ENCODE results near the gene NPFF.
A peak's percentile ranks its signal among the peaks of the same experiment; 100 is the strongest.

Gene NPFF

DNA sequence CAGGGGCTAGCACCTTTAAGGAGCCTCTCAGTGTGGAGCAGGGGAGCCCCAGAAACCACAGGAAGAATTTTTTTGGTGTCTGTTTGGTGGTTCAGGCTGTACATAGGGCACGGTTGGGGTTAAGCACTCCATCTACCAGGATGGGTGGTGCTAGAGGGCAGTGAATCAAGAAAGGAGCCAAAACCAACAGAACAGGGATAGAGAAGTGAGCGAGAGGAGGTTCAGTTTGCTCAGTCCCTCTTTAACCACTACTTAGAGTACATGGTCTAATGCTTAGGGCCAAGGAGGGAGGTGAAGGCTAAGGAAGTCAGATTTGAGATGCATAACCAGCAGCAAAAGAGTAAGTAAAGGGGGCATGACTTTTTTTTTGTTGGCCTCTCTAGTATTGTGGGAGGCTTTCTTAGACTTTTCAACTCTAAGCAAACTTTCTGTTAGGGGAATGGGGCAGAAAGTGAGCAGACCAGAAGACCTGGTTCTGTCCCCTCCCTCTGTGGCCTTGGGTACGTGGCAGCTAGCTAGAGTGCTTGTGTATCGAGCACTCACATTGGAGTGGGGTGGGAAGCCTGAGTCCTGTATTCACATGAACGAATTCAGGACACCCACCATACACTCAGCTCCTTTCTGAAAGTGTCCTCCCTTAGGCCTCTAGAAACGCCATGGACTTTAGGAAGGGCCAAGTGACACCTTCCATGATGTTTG lies 6.6 kb upstream of the NPFF start:
- no peak for DNase-seq

DNA sequence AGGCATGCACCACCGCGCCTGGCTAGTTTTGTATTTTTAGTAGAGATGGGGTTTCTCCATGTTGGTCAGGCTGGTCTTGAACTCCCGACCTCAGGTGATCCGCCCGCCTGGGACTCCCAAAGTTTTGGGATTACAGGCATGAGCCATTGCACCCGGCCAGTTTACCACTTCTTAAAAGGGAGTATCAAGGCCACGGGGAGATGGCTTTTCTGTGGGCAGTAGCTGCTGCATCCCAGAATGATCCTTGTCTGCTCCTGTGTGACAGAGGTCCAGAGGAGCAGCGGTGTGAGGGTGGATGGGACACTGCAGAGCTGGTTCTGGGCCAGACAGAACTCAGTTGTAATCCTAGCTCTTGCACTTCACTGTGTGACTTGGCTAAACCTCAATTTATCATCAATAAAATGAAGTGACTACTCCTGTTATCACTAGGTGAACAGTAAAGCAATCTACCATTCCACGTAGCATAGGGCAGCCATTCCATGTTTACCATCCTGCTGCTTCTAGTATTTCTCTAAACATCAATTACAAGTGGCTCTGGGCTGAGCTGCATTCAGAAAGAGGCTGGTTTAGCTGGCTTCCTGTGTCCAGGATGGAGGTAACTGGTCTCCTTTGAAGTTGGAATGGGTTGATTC lies 3.0 kb upstream of the NPFF start:
- DNase-seq: no peak

- DNase-seq: peak; percentile 87
Observed at GRCh38 chr12:53508534-53509170, 1.4 kb upstream of the NPFF start.

DNA sequence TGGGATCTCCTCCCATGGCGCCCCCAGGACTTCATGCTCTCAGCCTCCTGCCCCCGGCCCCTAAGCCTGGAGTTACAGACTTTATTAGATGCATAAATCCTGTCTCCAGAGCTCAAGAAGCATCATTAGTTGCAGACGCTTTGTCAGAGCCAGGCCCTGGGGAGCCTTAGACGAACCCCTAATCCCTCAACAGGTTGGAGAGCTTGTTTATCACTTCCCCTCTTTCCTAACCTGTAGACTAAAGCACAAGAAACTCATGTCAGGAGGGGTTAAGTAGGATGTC lies 260 bp upstream of the NPFF start:
- DNase-seq: no peak

- DNase-seq: no peak
Observed at GRCh38 chr12:53506450-53506785, 866 bp downstream of the NPFF start.

GRCh38 chr12:53505555-53506449 lies 1.5 kb downstream of the NPFF start:
- DNase-seq: no peak

DNA sequence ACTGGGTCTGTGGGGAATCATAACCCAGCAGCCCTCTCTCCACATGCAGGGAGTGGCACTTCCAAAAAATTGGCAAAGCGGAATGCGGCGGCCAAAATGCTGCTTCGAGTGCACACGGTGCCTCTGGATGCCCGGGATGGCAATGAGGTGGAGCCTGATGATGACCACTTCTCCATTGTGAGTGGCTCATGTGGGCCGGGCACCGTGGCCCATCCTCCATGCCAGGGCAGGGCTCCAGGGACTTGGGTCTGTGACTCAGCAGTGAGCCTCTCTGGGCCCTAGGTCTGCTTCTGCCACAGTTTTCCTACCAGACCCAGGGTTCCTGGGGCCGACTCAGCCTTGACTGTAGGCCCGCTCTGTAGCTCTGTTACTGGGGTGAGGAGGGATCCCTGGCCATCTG lies 2.2 kb downstream of the NPFF start:
- DNase-seq: no peak

- DNase-seq: no peak
Observed at GRCh38 chr12:53504004-53504920, 3.0 kb downstream of the NPFF start.

- no peak for DNase-seq
Observed at GRCh38 chr12:53502983-53503728, 4.1 kb downstream of the NPFF start.

DNA sequence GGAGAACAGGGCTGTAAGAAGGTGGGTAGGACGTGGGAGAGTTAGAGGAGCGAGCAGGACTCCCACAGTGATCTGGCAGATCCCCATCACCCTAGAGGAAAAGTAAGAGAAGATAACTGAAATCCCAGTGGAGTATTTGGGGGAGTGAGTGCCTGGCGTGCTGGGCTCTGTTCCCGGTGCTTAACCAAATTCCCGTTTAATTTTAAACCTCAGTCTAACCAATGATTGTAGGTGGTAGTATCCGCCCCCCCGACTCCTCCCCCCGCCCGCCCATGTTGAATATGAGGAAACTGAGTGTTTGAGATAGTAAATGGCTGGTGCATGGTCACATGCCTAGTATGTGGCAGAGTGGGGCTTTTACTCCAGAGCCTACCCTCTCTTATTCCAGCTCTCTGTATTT lies 5.0 kb downstream of the NPFF start:
- no peak for DNase-seq

DNA sequence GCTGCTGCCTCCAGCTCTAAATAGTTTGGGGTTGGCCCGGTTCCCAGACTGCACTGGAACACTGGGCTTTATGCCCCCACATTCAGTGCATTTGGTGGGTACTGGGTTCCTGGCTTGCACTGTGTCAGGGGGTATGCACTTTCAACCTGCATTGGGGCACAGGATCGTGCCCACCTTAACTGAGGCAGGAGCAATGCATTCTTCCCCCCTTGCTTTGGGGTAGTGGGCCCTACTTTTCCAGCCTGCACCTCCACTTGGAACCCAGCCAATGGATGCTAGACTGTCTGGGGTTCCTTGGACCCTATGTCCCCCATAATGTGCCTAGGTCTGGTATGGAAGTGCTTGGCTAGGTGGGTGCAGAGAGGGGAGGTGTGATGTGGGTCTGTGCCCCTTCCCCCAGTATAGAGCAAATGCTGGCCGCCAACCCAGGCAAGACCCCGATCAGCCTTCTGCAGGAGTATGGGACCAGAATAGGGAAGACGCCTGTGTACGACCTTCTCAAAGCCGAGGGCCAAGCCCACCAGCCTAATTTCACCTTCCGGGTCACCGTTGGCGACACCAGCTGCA lies 5.6 kb downstream of the NPFF start:
- DNase-seq: no peak

DNA sequence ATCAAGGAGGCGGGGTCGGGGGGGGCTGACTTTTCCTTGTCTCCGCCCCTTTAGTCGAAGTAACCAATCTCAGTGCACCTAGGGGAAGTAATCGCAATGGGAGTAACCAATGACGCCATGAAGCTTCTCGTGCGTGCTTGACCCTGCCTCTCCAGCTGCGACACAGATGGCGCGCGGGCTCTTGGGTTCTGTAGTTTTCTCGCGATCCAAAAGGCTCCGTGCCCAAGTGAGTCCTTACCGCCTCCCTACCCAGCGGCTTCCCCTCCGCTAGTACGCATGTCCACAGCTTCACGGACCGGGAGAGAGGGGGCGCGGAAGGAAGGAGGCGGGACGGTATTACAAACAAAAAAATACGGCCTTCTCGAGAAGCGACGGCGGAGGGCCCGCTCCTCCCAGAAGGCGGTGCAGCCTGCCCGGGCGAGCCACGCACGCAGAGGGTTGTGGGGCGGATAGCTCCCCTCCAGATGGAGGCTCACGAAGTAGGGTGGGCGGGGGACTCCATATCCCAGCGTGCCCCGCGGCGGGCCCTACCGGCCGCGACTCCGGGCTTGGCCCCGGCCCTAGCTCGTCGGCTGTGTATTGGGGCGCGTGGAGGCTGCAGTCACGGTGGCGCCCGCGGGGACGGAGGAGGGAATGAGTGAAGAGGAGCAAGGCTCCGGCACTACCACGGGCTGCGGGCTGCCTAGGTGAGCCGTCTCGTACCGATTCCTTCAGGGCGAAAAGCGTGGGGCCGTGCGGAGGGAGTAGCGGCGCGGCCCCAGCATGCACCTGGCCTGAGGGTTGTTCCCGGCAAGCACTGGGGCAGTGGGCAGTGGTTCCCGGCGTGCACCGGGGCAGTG lies 6.3 kb downstream of the NPFF start, which contains the start of gene TARBP2:
TSS of gene TARBP2 (plus strand) at position 508 of the 839 bp plus-strand sequence. CDS start at position 634, 126 bp downstream.
- peak; percentile 100 for DNase-seq

DNA sequence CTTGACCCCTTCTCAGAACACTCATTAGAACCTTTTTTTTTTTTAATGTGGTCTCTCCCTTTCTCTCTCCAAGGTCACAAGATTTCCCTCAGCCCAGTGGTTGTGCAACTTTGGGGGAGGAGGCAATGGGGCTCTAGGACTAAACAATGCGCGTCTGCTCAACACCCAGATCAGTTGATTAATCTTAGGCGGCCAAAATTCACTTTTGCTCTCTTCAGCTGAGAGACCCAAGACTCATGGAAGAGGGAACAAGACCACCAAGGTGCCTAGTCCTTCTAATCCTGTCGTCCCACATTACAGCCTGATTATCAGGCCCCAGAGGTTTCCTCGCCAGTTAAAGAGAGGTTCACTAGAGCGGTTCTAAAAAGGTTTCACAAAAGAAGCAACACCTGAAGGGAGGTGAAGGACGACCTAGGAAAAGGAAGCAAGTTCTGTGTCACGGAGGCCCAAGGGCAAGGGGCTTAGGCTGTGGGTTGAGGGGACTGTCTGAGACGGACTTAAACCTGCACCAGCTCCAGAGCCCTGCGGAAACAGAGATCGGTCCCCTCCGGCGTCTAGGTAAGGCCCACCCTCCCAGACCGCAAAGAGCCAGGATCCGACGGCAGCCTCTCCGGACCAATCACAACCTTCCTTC lies 7.0 kb downstream of the NPFF start:
- peak; percentile 64 for DNase-seq

GRCh38 chr12:53499266-53500141 lies 7.8 kb downstream of the NPFF start, which contains the start of gene MAP3K12:
TSS of gene MAP3K12 (minus strand) at chr12:53499458. CDS start at chr12:53487391, 12,067 bp downstream.
- DNase-seq: peak; percentile 78

DNA sequence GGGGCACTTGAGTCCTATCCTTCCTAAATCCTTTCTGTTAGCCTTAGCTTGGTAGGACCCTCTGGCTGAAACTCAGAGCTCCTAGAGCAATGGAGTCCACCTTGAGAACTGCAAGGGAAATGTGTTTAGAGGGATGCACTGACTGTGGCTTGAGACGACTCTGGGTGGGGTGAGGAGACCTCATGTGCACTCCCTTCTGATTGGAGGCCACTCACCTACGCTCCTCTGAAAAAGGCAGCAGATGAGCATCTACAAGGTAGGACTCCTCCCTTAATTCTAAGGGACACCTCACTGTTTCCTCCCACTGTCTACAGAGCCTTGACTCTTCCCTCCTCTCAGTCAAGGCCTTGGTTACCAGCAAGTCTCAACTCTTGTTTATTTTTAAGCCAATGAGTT lies 9.1 kb downstream of the NPFF start:
- DNase-seq: no peak

DNA sequence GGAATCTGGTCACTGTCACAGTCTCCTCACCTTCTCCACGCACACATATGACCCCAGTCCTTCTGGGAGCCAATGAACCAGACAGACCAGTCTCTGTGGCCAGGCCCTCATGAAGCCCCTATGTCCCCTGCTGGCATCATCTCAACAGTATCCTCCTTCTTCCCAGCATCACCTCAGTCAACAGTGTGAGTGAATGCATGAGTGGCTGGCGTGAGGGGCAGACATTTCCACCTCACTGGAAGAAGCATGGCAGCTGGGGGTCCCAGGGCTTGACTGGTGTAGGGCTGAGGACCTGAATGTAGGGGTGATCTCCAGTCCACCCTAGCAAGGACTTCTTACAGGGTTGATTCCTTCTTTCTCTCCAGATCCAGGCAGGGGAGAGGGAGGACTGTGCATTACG lies 9.8 kb downstream of the NPFF start:
- no peak for DNase-seq

DNA sequence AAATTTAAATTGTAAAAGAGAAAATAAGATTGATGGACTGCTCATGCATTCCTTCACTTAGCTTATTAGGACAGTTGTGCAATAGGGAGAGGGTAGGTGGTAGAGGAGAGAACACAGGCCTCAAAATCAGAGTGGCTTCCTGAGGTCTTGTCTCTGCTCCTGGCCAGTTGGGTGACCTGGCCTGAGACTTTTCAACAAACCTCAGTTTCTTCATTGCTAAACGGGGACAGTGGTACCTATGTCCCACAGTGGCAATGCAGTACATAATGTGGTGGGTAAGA lies 10.6 kb downstream of the NPFF start:
- DNase-seq: no peak

DNA sequence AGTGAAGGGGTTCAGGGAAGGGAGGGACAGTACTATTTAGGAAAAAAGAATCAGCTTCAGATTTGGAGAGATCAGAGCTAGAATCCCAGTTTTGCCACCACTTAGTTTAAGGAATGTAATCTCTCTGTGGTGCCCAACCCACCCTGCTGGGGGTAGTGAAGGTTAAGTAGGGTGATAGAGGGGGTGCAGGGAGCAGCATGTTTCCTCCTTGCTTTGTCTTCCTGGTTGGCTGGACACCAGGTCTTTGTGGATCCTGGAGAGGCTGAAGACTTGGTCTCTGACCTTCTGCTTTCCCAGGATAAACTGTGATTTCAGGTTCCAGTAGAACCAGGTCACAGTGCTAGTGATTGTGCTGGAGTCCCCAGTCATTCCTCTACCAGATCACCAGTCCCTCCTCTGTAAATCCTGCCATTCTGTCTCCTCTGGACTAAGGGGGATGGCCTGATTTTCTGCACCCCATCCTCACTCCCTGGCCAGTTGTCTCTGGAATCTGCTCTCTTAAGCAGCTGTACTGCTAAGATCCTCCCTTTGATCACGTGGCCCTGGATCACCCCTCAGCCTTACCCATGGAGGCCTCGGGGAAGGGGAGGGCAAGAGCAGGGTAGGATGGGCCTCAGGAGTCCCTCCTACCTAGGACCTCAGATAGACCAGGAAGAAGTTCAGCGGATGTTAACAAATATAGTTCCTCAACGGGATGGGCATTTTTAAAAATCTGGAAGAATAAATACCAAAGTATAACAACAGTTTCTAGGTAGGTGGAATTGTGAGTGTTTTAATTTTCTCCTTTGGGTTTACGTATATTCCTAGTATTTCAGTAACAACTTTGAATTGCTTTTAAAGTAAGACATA lies 11.2 kb downstream of the NPFF start:
- DNase-seq: peak; percentile 37
